Neural cell (in vitro differentiated cells): ENCODE results near the gene TBX19.

ENCODE experiments used
- EP300 ChIP-seq: fragments of 450-650 bp; conservative IDR thresholded peaks from 2 replicates; pipeline ENCODE4 v1.6.1; 2014; ENCODE audit warnings: antibody characterized with exemption, mild to moderate bottlenecking, moderate library complexity; ENCODE audit not compliant: poor library complexity, severe bottlenecking
- EZH2 ChIP-seq: fragments of 200-600, 300-800 bp; shearing (Covaris generic), sonication (generic); IDR thresholded peaks from 2 replicates; pipeline ENCODE4 v1.6.1; 2014; ENCODE audit warnings: antibody characterized with exemption, low read length, borderline replicate concordance, mild to moderate bottlenecking; ENCODE audit not compliant: insufficient read depth, poor library complexity, severe bottlenecking
- POLR2AphosphoS5 ChIP-seq: IDR thresholded peaks from 2 replicates; pipeline ENCODE4 v1.6.1; 2012
- TF ChIP-seq, protein P1 (sequence below): IDR thresholded peaks from 2 replicates; pipeline ENCODE4 v1.6.1; 2012; ENCODE audit warnings: borderline replicate concordance
- TF ChIP-seq, protein P2 (sequence below): fragments of 450-650 bp; IDR thresholded peaks from 2 replicates; pipeline ENCODE4 v1.5.1; 2014; ENCODE audit warnings: antibody characterized with exemption, mild to moderate bottlenecking, moderate library complexity; ENCODE audit not compliant: poor library complexity, severe bottlenecking

DNA sequence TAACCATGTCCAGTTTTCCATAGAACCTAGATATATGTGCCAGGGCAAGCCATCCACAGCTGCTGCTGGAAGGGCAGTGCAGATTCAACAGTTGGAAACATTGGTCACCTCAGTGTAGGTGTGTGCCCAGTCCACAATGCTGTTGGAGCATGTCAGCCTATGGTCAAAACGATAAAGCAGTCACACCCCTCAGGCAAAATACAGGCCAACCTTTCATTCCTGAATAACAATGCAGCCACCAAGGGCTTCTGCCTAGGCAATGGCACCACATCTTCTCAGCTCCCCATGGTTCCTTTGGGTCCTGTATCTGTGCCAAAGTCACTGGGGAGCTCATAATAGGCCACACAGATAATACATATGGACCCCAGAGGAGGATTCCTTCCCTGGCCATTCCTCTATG is 15.1 kb upstream of the TBX19 start:
- TF ChIP-seq, protein P1, sequence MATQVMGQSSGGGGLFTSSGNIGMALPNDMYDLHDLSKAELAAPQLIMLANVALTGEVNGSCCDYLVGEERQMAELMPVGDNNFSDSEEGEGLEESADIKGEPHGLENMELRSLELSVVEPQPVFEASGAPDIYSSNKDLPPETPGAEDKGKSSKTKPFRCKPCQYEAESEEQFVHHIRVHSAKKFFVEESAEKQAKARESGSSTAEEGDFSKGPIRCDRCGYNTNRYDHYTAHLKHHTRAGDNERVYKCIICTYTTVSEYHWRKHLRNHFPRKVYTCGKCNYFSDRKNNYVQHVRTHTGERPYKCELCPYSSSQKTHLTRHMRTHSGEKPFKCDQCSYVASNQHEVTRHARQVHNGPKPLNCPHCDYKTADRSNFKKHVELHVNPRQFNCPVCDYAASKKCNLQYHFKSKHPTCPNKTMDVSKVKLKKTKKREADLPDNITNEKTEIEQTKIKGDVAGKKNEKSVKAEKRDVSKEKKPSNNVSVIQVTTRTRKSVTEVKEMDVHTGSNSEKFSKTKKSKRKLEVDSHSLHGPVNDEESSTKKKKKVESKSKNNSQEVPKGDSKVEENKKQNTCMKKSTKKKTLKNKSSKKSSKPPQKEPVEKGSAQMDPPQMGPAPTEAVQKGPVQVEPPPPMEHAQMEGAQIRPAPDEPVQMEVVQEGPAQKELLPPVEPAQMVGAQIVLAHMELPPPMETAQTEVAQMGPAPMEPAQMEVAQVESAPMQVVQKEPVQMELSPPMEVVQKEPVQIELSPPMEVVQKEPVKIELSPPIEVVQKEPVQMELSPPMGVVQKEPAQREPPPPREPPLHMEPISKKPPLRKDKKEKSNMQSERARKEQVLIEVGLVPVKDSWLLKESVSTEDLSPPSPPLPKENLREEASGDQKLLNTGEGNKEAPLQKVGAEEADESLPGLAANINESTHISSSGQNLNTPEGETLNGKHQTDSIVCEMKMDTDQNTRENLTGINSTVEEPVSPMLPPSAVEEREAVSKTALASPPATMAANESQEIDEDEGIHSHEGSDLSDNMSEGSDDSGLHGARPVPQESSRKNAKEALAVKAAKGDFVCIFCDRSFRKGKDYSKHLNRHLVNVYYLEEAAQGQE: no peak
- TF ChIP-seq, protein P2, sequence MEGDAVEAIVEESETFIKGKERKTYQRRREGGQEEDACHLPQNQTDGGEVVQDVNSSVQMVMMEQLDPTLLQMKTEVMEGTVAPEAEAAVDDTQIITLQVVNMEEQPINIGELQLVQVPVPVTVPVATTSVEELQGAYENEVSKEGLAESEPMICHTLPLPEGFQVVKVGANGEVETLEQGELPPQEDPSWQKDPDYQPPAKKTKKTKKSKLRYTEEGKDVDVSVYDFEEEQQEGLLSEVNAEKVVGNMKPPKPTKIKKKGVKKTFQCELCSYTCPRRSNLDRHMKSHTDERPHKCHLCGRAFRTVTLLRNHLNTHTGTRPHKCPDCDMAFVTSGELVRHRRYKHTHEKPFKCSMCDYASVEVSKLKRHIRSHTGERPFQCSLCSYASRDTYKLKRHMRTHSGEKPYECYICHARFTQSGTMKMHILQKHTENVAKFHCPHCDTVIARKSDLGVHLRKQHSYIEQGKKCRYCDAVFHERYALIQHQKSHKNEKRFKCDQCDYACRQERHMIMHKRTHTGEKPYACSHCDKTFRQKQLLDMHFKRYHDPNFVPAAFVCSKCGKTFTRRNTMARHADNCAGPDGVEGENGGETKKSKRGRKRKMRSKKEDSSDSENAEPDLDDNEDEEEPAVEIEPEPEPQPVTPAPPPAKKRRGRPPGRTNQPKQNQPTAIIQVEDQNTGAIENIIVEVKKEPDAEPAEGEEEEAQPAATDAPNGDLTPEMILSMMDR: no peak
- no peak for TF ChIP-seq POLR2AphosphoS5
- TF ChIP-seq EZH2: no peak
- TF ChIP-seq EP300: no peak
